ENCODE results near the gene ZNF746. TPM values are rescaled to one million over a fixed set of nuclear protein-coding genes. Genes with fewer than 3 reads are reported as not detected.

The ZNF746 gene
- total and polyA plus RNA-seq, 2 of the 13 experiments (the other 11 are each of a cell fraction or from before 2014, with no cell fraction given): 3.8 to 8.1 TPM

DNA sequence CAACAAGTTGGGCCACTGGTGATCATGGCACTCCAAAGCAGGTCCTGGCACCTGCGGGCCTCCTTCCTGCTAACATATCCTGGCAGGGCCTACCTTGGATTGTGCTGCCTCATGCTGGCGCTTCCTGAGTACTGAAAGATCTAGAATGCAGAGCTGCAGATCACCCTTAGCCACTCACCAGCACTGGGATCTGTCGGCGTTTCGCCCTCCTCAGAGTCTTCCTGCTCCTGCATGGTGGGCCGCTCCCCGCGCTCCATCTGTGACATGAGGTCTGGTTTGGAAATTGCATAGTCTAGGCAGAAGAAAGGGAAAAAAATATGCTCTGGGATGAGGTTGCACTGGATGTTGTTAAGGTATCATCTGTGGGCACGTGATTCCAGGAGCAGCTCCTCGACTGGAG, 46.8 kb downstream of the ZNF746 start:
- H3K9me3 ChIP-seq (ENCODE audit: low read length): no peaks in the 10 kb centered on the region
- over 99% methylated on average over 9 of the region's 10 CpGs for WGBS (ENCODE audit: low lambda C conversion rate)
- no peak overlapping the region for H3K9ac ChIP-seq (ENCODE audit: insufficient read depth, low read depth, low read length)
- TF ChIP-seq, protein P1, sequence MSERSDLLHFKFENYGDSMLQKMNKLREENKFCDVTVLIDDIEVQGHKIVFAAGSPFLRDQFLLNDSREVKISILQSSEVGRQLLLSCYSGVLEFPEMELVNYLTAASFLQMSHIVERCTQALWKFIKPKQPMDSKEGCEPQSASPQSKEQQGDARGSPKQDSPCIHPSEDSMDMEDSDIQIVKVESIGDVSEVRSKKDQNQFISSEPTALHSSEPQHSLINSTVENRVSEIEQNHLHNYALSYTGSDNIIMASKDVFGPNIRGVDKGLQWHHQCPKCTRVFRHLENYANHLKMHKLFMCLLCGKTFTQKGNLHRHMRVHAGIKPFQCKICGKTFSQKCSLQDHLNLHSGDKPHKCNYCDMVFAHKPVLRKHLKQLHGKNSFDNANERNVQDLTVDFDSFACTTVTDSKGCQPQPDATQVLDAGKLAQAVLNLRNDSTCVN (CRISPR knock-in tag; IDR thresholded peaks at IDR 0.05; ENCODE audit: borderline replicate concordance): no peak
- TF ChIP-seq SSRP1 (CRISPR knock-in tag; IDR thresholded peaks at IDR 0.05) (no peak), ZEB1 (IDR thresholded peaks at IDR 0.05; ENCODE audit: insufficient replicate concordance, low read depth) (no peak)
- H3K36me3 ChIP-seq (replicated peaks in 1 of 2; ENCODE audit: control insufficient read depth in 1 of 2, insufficient read depth in 2 of 2, low read length in 2 of 2): peaks cover 29 to 70% of the 10 kb centered on the region in 2 experiments
- no peaks in the 10 kb centered on the region for H3K4me1 ChIP-seq (ENCODE audit: insufficient read depth, low read length)
- no peaks in the 10 kb centered on the region for H3K27me3 ChIP-seq (ENCODE audit: control insufficient read depth in 1 of 2, insufficient read depth in 2 of 2, low read length in 2 of 2)
- no peaks in the 10 kb centered on the region for H3K79me2 ChIP-seq (ENCODE audit: insufficient read depth, low read length)
- ChIA-PET POLR2A (no interaction called here), CTCF (ENCODE audit: low intra/inter-chr PET ratio, low total read pairs) (no interaction called here)
- H3K4me3 ChIP-seq (replicated peaks in 1 of 3; ENCODE audit: insufficient read depth in 1 of 3, low read depth in 2 of 3, low read length in 3 of 3): no peak overlapping the region
- ATAC-seq: no peak; the same call in 2 of the 3 replicates
- no peak for DNase-seq (ENCODE audit: low spot score)
- no peaks in the 10 kb centered on the region for H4K20me1 ChIP-seq (ENCODE audit: insufficient read depth, low read length)
- BruUV-seq (replicated peaks): no TSS peak
- FAIRE-seq: no peak
- H3K27ac ChIP-seq (ENCODE audit: extremely low read length, insufficient read depth, low read length): no peak overlapping the region
- no peak overlapping the region for H3K4me2 ChIP-seq (ENCODE audit: low read depth, low read length)
- intact Hi-C loops (cut with micrococcal nuclease; ENCODE audit: unreplicated experiment) (no loop called here), in situ Hi-C loops (cut with HindIII; ENCODE audit: extremely low pct_ligation_motif_present, low pct_unique_long_range_greater_than_20kb) (no loop called here)
- H2AFZ ChIP-seq (ENCODE audit: low read length): no peak overlapping the region

DNA sequence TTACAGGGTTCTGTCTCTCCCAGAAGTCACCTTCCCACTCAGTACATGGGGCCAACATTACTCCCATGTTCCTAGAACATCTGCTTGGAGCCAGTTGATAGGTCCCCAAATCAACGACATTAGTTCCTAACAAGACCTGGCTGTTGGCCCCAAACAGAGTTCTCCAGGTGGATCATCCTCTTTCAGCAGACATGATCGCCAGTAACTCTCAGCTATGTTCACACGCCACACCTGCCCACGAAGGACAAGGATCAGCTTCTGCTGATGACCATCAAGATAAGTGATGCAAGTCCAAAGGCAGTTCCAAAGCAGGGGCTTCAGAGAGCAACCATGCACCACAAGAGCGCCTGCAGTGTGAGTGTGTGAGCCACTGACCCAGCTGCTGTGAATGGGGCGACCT, 47.7 kb downstream of the ZNF746 start:
- BruUV-seq (replicated peaks): no TSS peak
- POLR2A ChIA-PET: no interaction called here
- no peak overlapping the region for H3K4me3 ChIP-seq (replicated peaks in 1 of 3; ENCODE audit: insufficient read depth in 1 of 3, low read depth in 2 of 3, low read length in 3 of 3)
- no peak for FAIRE-seq
- no peaks in the 10 kb centered on the region for H3K9me3 ChIP-seq (ENCODE audit: low read length)
- H3K9ac ChIP-seq (ENCODE audit: insufficient read depth, low read depth, low read length): no peak overlapping the region
- H3K4me2 ChIP-seq (ENCODE audit: low read depth, low read length): no peak overlapping the region
- no peaks in the 10 kb centered on the region for H4K20me1 ChIP-seq (ENCODE audit: insufficient read depth, low read length)
- H3K79me2 ChIP-seq (ENCODE audit: insufficient read depth, low read length): no peaks in the 10 kb centered on the region
- no peak for DNase-seq (ENCODE audit: low spot score)
- intact Hi-C loops (cut with micrococcal nuclease; ENCODE audit: unreplicated experiment): no loop called here
- no peak for ATAC-seq
- no peak for TF ChIP-seq HIVEP1 (CRISPR knock-in tag; IDR thresholded peaks at IDR 0.05)
- H3K27me3 ChIP-seq (ENCODE audit: control insufficient read depth in 1 of 2, insufficient read depth in 2 of 2, low read length in 2 of 2): no peaks in the 10 kb centered on the region
- H2AFZ ChIP-seq (ENCODE audit: low read length): no peak overlapping the region
- 100% methylated on average over 1 of the region's 6 CpGs for WGBS (ENCODE audit: low lambda C conversion rate)
- CTCF ChIA-PET (ENCODE audit: low intra/inter-chr PET ratio, low total read pairs): no interaction called here
- H3K4me1 ChIP-seq (ENCODE audit: insufficient read depth, low read length): no peaks in the 10 kb centered on the region
- no peak overlapping the region for H3K27ac ChIP-seq (ENCODE audit: extremely low read length, insufficient read depth, low read length)
- peaks cover 26 to 69% of the 10 kb centered on the region in 2 experiments for H3K36me3 ChIP-seq (replicated peaks in 1 of 2; ENCODE audit: control insufficient read depth in 1 of 2, insufficient read depth in 2 of 2, low read length in 2 of 2)
- in situ Hi-C loops (cut with HindIII; ENCODE audit: extremely low pct_ligation_motif_present, low pct_unique_long_range_greater_than_20kb): no loop called here
